Forelimb muscle (tissue), 1 donor: Measurements from ENCODE around the gene DICER1. TPM values are rescaled to one million over a fixed set of nuclear protein-coding genes. Genes with fewer than 3 reads are reported as not detected.

Experiments used
- DNase-seq: peaks from one replicate; pipeline ENCODE4 v3.0.0-alpha.2; 2013; ENCODE audit warnings: low read depth
- polyA plus RNA-seq: library from polyadenylated mRNA; unstranded; fragments of 120-200 nt; gene quantifications from one replicate; pipeline ENCODE4 v1.2.1, GENCODE V29; 2013; ENCODE audit not compliant: insufficient read length

Gene DICER1
- polyA plus RNA-seq, 1 donor: 43.3 TPM

GRCh38 chr14:95038521-95039250 lies 118.6 kb downstream of the DICER1 start:
- DNase-seq: no peak

- no peak for DNase-seq
Observed at GRCh38 chr14:95037273-95037672, 120.1 kb downstream of the DICER1 start.

Other genes starting within 250 kb of the DICER1 start
- 2.5 TPM for gene CLMN, start 162.4 kb upstream of the DICER1 start, polyA plus RNA-seq